Hepatocyte (in vitro differentiated cells): ENCODE data around the gene BCAS3. TPM values are rescaled to one million over a fixed set of nuclear protein-coding genes. Genes with fewer than 3 reads are reported as not detected.

Source experiments
- DNase-seq: peaks from one replicate; pipeline ENCODE4 v3.0.0-alpha.2; 2016; ENCODE audit warnings: low spot score
- H2AFZ ChIP-seq: fragments of 200-600 bp; sonication (generic); 2 replicates; pipeline ENCODE4 v1.6.0; 2016; ENCODE audit warnings: antibody characterized with exemption, mild to moderate bottlenecking
- H3K27ac ChIP-seq: fragments of 200-600 bp; sonication (generic); 2 replicates; pipeline ENCODE4 v1.5.1; 2016; ENCODE audit warnings: mild to moderate bottlenecking
- H3K27me3 ChIP-seq: fragments of 200-600 bp; sonication (generic); 2 replicates; pipeline ENCODE4 v1.6.1; 2016
- H3K36me3 ChIP-seq: fragments of 200-600 bp; sonication (generic); replicated peaks from 2 replicates; pipeline ENCODE4 v1.5.1; 2016; ENCODE audit warnings: low read depth; ENCODE audit not compliant: insufficient read depth
- H3K4me1 ChIP-seq: fragments of 200-600 bp; sonication (generic); 2 replicates; pipeline ENCODE4 v1.5.1; 2016; ENCODE audit warnings: mild to moderate bottlenecking, moderate library complexity; ENCODE audit not compliant: insufficient read depth
- H3K4me2 ChIP-seq: fragments of 200-600 bp; sonication (generic); 2 replicates; pipeline ENCODE4 v1.6.0; 2016
- H3K4me3 ChIP-seq: fragments of 200-600 bp; sonication (generic); 2 replicates; pipeline ENCODE4 v1.5.1; 2016; ENCODE audit warnings: mild to moderate bottlenecking
- H3K79me2 ChIP-seq: fragments of 200-600 bp; sonication (generic); 2 replicates; pipeline ENCODE4 v1.6.0; 2017; ENCODE audit warnings: mild to moderate bottlenecking
- H3K9me2 ChIP-seq: fragments of 200-600 bp; sonication (generic); replicated peaks from 2 replicates; pipeline ENCODE4 v1.6.0; 2017; ENCODE audit warnings: mild to moderate bottlenecking; ENCODE audit not compliant: insufficient read depth
- H3K9me3 ChIP-seq: fragments of 200-600 bp; sonication (generic); 2 replicates; pipeline ENCODE4 v1.5.1; 2016; ENCODE audit warnings: low read depth, mild to moderate bottlenecking
- H4K20me1 ChIP-seq: fragments of 200-600 bp; sonication (generic); 2 replicates; pipeline ENCODE4 v1.6.0; 2016; ENCODE audit warnings: mild to moderate bottlenecking; ENCODE audit not compliant: insufficient read depth, poor library complexity, severe bottlenecking
- EZH2 ChIP-seq: fragments of 200-600 bp; sonication (generic); IDR thresholded peaks from 2 replicates; pipeline ENCODE4 v1.6.1; 2016; ENCODE audit warnings: antibody characterized with exemption, mild to moderate bottlenecking, borderline replicate concordance
- EZH2phosphoT487 ChIP-seq: fragments of 200-600 bp; sonication (generic); IDR thresholded peaks from one replicate; pipeline ENCODE4 v1.6.1; 2018; ENCODE audit warnings: antibody characterized with exemption, mild to moderate bottlenecking, low read depth, moderate library complexity; ENCODE audit not compliant: unreplicated experiment, severe bottlenecking
- WGBS: methylation state at CpG from one replicate; pipeline ENCODE4 v1.1.6; 2016; ENCODE audit warnings: low lambda C conversion rate; ENCODE audit errors: missing lambda C conversion rate; 5-methylcytosine and 5-hydroxymethylcytosine counted together
- polyA plus RNA-seq: library from polyadenylated mRNA; unstranded; fragments of >200 nt; fragmentation: Nextera tagmentation; extraction: Ambion mirVana; gene quantifications from 2 replicates; pipeline ENCODE4 v1.2.1, GENCODE V29; 2016
- total RNA-seq: library from RNA; depleted of rRNA; stranded (reverse); fragments of >200 nt; gene quantifications from 2 replicates; pipeline ENCODE4 v1.2.3, GENCODE V29; 2014
- TF ChIP-seq, protein P1 (sequence below): fragments of 200-600 bp; sonication (generic); IDR thresholded peaks from 2 replicates; pipeline ENCODE4 v1.5.1; 2016; ENCODE audit warnings: antibody characterized with exemption, mild to moderate bottlenecking; ENCODE audit not compliant: poor library complexity

Gene BCAS3
- total and polyA plus RNA-seq, 2 experiments from 2014 or later: 16.5 to 58.8 TPM

DNA sequence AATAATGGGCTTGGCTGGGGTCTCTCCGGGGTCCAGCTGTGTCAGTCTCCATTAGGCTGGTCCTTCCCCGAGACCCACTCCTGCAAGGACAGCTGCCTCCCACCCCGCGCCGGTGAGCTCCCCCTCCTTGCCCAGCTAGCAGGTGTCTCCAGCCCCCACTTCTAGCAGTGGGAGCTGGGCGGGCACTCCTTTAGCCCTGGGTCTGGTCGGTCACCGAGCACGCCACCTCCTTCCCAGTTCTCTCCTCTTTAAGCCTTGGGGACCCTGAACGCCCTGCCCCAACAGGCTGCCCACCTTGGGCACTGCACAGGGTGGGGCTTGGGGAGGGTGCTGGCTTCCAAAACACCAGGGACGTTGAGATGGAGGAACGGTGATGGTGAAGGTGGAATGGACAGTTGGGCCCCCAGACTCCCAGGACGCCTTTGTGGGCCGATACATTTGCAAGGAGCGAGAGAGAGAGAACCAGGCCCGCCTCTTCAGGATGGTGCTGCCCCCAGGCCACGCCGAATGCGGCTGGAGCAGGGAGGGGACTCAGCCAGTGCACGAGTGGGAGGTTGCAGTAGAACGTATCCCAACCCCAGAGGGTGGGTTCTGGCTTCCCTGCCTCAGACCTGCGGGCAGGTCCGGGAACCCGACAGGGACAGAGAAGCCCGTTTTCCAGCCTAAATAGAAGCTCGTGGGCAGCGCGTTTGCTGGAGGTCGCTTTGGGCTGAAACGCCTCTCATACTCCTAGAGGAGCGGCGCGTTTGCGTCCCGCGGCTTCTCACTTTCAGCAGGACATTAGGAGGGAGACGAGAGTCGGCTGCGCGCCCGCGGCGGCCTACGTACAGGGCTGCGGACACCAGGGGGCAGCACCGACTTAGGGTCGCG, 732.7 kb downstream of the BCAS3 start:
- Histone ChIP-seq H3K79me2 (peaks cover 55% of the 10 kb centered on the region), H3K4me2 (peak overlapping the region; percentile 99), H3K4me1 (peaks cover 42% of the 10 kb centered on the region), H3K9me2 (no peaks in the 10 kb centered on the region), H4K20me1 (no peaks in the 10 kb centered on the region), H3K4me3 (peak overlapping the region; percentile 68), H2AFZ (peak overlapping the region; percentile 93), H3K27ac (peak overlapping the region; percentile 99), H3K36me3 (no peaks in the 10 kb centered on the region), H3K9me3 (no peaks in the 10 kb centered on the region), H3K27me3 (peaks cover 28% of the 10 kb centered on the region)
- TF ChIP-seq, protein P1, sequence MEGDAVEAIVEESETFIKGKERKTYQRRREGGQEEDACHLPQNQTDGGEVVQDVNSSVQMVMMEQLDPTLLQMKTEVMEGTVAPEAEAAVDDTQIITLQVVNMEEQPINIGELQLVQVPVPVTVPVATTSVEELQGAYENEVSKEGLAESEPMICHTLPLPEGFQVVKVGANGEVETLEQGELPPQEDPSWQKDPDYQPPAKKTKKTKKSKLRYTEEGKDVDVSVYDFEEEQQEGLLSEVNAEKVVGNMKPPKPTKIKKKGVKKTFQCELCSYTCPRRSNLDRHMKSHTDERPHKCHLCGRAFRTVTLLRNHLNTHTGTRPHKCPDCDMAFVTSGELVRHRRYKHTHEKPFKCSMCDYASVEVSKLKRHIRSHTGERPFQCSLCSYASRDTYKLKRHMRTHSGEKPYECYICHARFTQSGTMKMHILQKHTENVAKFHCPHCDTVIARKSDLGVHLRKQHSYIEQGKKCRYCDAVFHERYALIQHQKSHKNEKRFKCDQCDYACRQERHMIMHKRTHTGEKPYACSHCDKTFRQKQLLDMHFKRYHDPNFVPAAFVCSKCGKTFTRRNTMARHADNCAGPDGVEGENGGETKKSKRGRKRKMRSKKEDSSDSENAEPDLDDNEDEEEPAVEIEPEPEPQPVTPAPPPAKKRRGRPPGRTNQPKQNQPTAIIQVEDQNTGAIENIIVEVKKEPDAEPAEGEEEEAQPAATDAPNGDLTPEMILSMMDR: peak; percentile 76
- TF ChIP-seq EZH2phosphoT487: no peak
- peak; percentile 93 for DNase-seq
- 10% methylated on average over 43 of the region's 48 CpGs for WGBS

DNA sequence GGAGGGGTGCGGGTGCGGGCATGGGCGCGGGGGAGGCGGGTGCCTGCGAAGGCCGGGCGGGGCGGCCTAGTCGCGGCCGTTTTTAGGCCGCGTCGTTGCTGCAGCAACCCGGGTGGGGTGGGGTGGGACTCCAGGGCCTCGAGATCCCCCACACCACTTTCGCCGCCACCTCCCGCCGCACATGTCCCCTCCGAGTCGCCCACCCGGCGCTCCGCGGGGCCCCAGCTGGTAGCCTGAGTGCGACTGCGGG, 733.3 kb downstream of the BCAS3 start:
- no peak for DNase-seq
- no CpG with 5 or more reads among the region's 29 CpGs for WGBS
- Histone ChIP-seq H3K27me3 (peaks cover 22% of the 10 kb centered on the region), H3K4me2 (peak overlapping the region; percentile 99), H3K4me3 (peak overlapping the region; percentile 68), H3K79me2 (peaks cover 49% of the 10 kb centered on the region), H2AFZ (peak overlapping the region; percentile 93), H3K36me3 (no peaks in the 10 kb centered on the region), H3K27ac (peak overlapping the region; percentile 99), H3K4me1 (peaks cover 42% of the 10 kb centered on the region), H4K20me1 (no peaks in the 10 kb centered on the region), H3K9me2 (no peaks in the 10 kb centered on the region), H3K9me3 (no peaks in the 10 kb centered on the region)
- TF ChIP-seq EZH2phosphoT487: no peak

DNA sequence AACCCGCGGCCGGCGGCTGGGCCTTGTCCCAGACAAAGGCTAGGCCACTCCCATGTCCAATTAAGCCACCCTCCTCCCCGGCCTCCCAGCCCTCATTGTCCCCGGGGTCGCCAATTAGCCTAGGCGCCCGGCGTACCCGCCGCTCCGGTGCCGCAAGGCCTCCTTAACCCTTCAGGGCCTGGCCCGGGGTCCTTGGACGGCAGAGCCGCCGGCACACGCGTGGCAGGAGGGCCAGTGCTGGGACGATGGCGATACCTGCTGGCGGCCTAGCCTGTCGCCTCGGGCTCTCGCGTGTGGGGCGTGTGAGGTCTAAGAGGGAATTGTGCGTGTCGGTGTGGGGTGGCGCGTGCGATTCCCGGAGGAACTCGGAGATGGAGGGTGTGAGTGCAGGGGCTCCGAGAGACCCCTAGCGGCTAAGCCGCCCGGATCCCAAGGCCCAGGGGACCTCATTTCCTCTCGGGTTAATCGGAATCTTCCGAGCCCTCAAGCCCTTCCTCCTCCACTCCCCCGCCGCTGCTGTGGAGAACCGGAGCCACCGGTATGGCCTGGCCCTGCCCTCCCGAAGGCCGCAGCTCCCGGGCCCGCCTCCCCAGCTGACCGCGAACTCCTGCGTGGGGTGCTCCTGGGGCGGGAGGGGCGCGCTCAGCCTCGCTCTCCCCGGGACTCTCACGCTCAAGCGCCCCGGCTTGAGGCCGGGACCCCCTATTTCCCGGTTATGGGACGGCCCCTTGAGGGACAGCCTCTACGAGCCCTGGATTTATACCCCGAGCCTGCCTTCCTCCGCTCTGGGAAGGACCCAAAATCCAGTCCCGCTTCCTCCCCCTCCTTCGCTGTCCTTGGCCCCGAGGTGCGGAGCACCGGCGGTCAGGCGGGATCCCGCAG, 733.9 kb downstream of the BCAS3 start:
- WGBS: 2% methylated on average over 65 of the region's 75 CpGs
- peak; percentile 79 for DNase-seq
- H3K4me2 ChIP-seq: peak overlapping the region; percentile 99
- TF ChIP-seq EZH2phosphoT487 (no peak), EZH2 (no peak)
- TF ChIP-seq, protein P1: peak; percentile 22
- H2AFZ ChIP-seq: peak overlapping the region; percentile 93
- H3K79me2 ChIP-seq: peaks cover 44% of the 10 kb centered on the region
- peak overlapping the region; percentile 68 for H3K4me3 ChIP-seq
- no peaks in the 10 kb centered on the region for H3K9me2 ChIP-seq
- no peaks in the 10 kb centered on the region for H3K9me3 ChIP-seq
- peaks cover 17% of the 10 kb centered on the region for H3K27me3 ChIP-seq
- H4K20me1 ChIP-seq: no peaks in the 10 kb centered on the region
- peaks cover 42% of the 10 kb centered on the region for H3K4me1 ChIP-seq
- H3K27ac ChIP-seq: peak overlapping the region; percentile 99
- H3K36me3 ChIP-seq: no peaks in the 10 kb centered on the region
